GM18907 (cell line): ENCODE measurements around the gene KLHL17.

Experiments used
- ATAC-seq: cut with Tn5 transposase; IDR thresholded peaks from one replicate; pipeline ENCODE4 v1.9.1; 2021; ENCODE audit warnings: mild to moderate bottlenecking, moderate library complexity; ENCODE audit not compliant: unreplicated experiment

KLHL17 gene

DNA sequence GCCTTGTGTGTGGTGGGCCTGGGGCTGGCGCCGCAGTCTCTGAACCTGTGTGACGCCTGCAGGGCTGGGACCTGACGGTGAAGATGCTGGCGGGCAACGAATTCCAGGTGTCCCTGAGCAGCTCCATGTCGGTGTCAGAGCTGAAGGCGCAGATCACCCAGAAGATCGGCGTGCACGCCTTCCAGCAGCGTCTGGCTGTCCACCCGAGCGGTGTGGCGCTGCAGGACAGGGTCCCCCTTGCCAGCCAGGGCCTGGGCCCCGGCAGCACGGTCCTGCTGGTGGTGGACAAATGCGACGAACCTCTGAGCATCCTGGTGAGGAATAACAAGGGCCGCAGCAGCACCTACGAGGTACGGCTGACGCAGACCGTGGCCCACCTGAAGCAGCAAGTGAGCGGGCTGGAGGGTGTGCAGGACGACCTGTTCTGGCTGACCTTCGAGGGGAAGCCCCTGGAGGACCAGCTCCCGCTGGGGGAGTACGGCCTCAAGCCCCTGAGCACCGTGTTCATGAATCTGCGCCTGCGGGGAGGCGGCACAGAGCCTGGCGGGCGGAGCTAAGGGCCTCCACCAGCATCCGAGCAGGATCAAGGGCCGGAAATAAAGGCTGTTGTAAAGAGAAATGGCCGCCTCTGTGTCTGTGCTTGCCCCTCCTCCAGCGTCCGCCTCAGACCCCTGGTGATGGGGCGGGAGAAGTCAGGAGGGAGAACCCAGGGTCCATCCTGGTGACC, 53.7 kb downstream of the KLHL17 start:
- ATAC-seq = no peak

DNA sequence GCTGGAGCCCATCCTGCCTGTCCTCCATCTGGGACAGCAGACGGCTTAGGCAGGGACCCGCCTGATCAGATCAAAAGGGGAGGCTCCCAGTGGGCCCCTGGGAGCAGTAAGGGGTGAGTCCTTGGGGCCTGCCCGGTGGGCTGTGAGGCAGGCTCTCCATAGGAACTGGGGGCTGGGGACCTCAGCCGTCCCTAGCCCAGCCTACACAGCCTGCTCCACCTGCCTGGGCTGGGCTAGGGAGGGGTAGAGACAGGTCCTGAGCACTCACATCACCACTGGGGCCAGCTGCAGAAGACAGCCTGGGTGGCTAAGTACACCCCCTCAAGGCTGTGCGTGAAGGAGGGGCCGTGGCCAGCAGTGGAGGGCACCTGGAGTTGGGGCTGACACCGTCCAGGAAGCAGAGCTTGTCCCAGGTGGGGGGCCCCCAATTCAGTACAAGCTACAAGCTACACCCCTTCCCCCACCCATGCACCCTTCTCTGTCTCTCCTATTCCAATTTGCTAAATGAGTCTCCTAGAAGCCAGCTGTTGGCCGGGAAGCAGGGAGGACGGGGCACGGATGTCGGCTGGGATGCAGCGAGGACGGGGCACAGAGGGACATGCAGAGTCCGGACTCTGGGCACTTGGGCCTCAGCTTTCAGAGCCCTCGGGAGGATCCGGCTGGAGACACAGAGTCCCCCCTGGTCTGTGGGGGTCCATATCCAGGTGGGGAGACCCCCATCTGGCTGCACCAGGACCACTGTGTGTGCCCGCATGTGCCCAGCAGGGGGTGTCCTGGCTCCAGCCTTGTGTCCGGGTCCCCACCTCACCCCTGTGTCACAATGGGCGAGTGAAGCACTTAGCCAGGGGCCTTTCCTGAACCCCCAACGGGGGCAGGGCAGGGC, 54.7 kb downstream of the KLHL17 start:
- ATAC-seq = no peak
